ENCODE data around the gene DDX42.

GRCh38 chr17:63772801-63773271 is 1.1 kb upstream of the DDX42 start:
- no peak for TF ChIP-seq CTCF (conservative IDR thresholded peaks at IDR 0.05; ENCODE audit: low read depth in 2 of 2)
- no peak for TF ChIP-seq POLR2AphosphoS5 (IDR thresholded peaks at IDR 0.05; ENCODE audit: low read depth)
- no peak for TF ChIP-seq REST (IDR thresholded peaks at IDR 0.05; ENCODE audit: unreplicated experiment)
- no peak for TF ChIP-seq CREB1 (CRISPR knock-in tag; IDR thresholded peaks at IDR 0.05; ENCODE audit: low read depth)
- no peak for TF ChIP-seq EZH2phosphoT487 (IDR thresholded peaks at IDR 0.05; ENCODE audit: unreplicated experiment)
- TF ChIP-seq ZNF114 (CRISPR knock-in tag; IDR thresholded peaks at IDR 0.05), result no peak
